ENCODE results near the gene TAPBPL. TPM values are rescaled to one million over a fixed set of nuclear protein-coding genes. Genes with fewer than 3 reads are reported as not detected.

The TAPBPL gene
- polyA plus RNA-seq, 2 donors: 8.9 to 11.9 TPM

DNA sequence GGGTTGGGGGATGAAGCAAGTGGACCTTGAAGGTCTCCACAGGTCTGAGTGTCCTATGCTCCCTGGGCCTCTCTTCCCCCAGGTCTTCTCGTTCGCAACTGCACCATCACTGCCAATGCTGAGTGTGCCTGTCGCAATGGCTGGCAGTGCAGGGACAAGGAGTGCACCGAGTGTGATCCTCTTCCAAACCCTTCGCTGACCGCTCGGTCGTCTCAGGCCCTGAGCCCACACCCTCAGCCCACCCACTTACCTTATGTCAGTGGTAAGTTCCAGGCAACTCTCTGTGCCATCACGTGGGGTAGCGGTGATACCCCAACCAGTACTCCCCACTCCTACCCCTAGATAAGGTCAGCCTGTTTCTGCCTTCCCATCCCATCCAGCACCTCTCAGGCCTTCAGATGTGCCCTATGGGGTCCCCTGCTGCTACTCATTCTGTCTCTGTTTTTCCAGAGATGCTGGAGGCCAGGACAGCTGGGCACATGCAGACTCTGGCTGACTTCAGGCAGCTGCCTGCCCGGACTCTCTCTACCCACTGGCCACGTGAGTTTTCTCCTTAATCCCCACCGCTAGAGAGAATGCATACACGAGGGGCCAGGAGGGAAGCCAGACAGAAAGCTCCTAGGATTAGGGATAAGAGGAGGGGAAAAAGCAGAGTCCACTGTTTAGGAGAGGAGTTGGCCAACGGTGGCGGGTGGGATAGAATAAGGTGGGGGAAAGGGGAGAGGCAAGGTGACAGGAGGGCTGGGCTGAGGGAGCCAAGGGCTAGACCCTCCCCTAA, 1.6 kb upstream of the TAPBPL start:
- no peaks in the 10 kb centered on the region for H3K27me3 ChIP-seq (ENCODE audit: control insufficient read depth in 1 of 2, insufficient read depth in 2 of 2, low read length in 2 of 2)
- no peaks in the 10 kb centered on the region for H3K9me3 ChIP-seq (ENCODE audit: control insufficient read depth in 2 of 2, insufficient read depth in 1 of 2, low read depth in 1 of 2, low read length in 1 of 2)
- WGBS, 2 donors: 67 to 68% methylated on average over 15 to 16 of the region's 16 CpGs
- peaks cover 0 to 11% of the 10 kb centered on the region in 2 donors for H3K36me3 ChIP-seq (ENCODE audit: control insufficient read depth in 2 of 2, insufficient read depth in 2 of 2, low read length in 1 of 2)
- peaks cover 2 to 20% of the 10 kb centered on the region in 2 donors for H3K4me1 ChIP-seq (ENCODE audit: control insufficient read depth in 2 of 2, insufficient read depth in 2 of 2, low read length in 1 of 2)
- H3K4me3 ChIP-seq (ENCODE audit: low read depth in 1 of 2, low read length in 2 of 2): peak overlapping the region; percentile 65 to 82
- H3K27ac ChIP-seq (ENCODE audit: low read depth in 2 of 2, low read length in 1 of 2): peak overlapping the region; percentile 97 to 98

- H3K27ac ChIP-seq (ENCODE audit: low read depth in 2 of 2, low read length in 1 of 2): peak overlapping the region; percentile 97 to 98
- peaks cover 0 to 7% of the 10 kb centered on the region in 2 donors for H3K36me3 ChIP-seq (ENCODE audit: control insufficient read depth in 2 of 2, insufficient read depth in 2 of 2, low read length in 1 of 2)
- H3K4me3 ChIP-seq (ENCODE audit: low read depth in 1 of 2, low read length in 2 of 2): peak overlapping the region; percentile 65 to 82
- WGBS, 2 donors: 2 to 6% methylated on average over 11 of the region's 11 CpGs
- H3K27me3 ChIP-seq (ENCODE audit: control insufficient read depth in 1 of 2, insufficient read depth in 2 of 2, low read length in 2 of 2): no peaks in the 10 kb centered on the region
- H3K9me3 ChIP-seq (ENCODE audit: control insufficient read depth in 2 of 2, insufficient read depth in 1 of 2, low read depth in 1 of 2, low read length in 1 of 2): no peaks in the 10 kb centered on the region
- peaks cover 2 to 20% of the 10 kb centered on the region in 2 donors for H3K4me1 ChIP-seq (ENCODE audit: control insufficient read depth in 2 of 2, insufficient read depth in 2 of 2, low read length in 1 of 2)
Measured at GRCh38 chr12:6450869-6451347, 934 bp upstream of the TAPBPL start.

- 3 to 6% methylated on average over 9 of the region's 9 CpGs for WGBS, 2 donors
- H3K27ac ChIP-seq (ENCODE audit: low read depth in 2 of 2, low read length in 1 of 2): peak overlapping the region; percentile 97 to 98
- no peaks in the 10 kb centered on the region for H3K9me3 ChIP-seq (ENCODE audit: control insufficient read depth in 2 of 2, insufficient read depth in 1 of 2, low read depth in 1 of 2, low read length in 1 of 2)
- peak overlapping the region; percentile 65 to 82 for H3K4me3 ChIP-seq (ENCODE audit: low read depth in 1 of 2, low read length in 2 of 2)
- H3K27me3 ChIP-seq (ENCODE audit: control insufficient read depth in 1 of 2, insufficient read depth in 2 of 2, low read length in 2 of 2): no peaks in the 10 kb centered on the region
- H3K36me3 ChIP-seq (ENCODE audit: control insufficient read depth in 2 of 2, insufficient read depth in 2 of 2, low read length in 1 of 2): peaks cover 0 to 11% of the 10 kb centered on the region in 2 donors
- H3K4me1 ChIP-seq (ENCODE audit: control insufficient read depth in 2 of 2, insufficient read depth in 2 of 2, low read length in 1 of 2): peaks cover 2 to 17% of the 10 kb centered on the region in 2 donors
Measured at GRCh38 chr12:6452245-6452943, 552 bp downstream of the TAPBPL start.

DNA sequence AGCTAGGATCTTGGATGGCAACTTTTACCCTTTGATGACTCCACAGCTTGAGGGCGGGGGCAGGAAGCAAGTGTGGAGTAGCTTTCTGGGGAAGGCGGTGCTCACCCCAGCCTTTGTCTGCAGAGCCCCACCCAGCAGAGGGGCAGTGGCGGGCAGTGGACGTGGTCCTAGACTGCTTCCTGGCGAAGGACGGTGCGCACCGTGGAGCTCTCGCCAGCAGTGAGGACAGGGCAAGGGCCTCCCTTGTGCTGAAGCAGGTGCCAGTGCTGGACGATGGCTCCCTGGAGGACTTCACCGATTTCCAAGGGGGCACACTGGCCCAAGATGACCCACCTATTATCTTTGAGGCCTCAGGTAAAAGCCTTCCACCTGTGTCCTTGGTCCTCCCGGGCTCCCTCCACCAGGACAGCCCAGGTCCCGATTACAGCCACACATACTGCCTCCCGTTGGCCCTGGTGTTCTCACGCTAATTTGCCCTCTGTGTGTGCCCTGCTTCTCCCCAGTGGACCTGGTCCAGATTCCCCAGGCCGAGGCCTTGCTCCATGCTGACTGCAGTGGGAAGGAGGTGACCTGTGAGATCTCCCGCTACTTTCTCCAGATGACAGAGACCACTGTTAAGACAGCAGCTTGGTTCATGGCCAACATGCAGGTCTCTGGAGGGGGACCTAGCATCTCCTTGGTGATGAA, 1.2 kb downstream of the TAPBPL start:
- no peaks in the 10 kb centered on the region for H3K27me3 ChIP-seq (ENCODE audit: control insufficient read depth in 1 of 2, insufficient read depth in 2 of 2, low read length in 2 of 2)
- H3K36me3 ChIP-seq (ENCODE audit: control insufficient read depth in 2 of 2, insufficient read depth in 2 of 2, low read length in 1 of 2): peaks cover 3 to 16% of the 10 kb centered on the region in 2 donors
- H3K4me1 ChIP-seq (ENCODE audit: control insufficient read depth in 2 of 2, insufficient read depth in 2 of 2, low read length in 1 of 2): peaks cover 2 to 17% of the 10 kb centered on the region in 2 donors
- WGBS, 2 donors: 36 to 37% methylated on average over 17 of the region's 17 CpGs
- H3K27ac ChIP-seq (ENCODE audit: low read depth in 2 of 2, low read length in 1 of 2): peak overlapping the region; percentile 97 to 98
- H3K4me3 ChIP-seq (ENCODE audit: low read depth in 1 of 2, low read length in 2 of 2): peak overlapping the region; percentile 65 to 82
- no peaks in the 10 kb centered on the region for H3K9me3 ChIP-seq (ENCODE audit: control insufficient read depth in 2 of 2, insufficient read depth in 1 of 2, low read depth in 1 of 2, low read length in 1 of 2)

- peaks cover 10 to 40% of the 10 kb centered on the region in 2 donors for H3K36me3 ChIP-seq (ENCODE audit: control insufficient read depth in 2 of 2, insufficient read depth in 2 of 2, low read length in 1 of 2)
- 91% methylated on average over 12 of the region's 12 CpGs for WGBS, 2 donors
- H3K4me3 ChIP-seq (ENCODE audit: low read depth in 1 of 2, low read length in 2 of 2): no peak overlapping the region
- H3K27me3 ChIP-seq (ENCODE audit: control insufficient read depth in 1 of 2, insufficient read depth in 2 of 2, low read length in 2 of 2): no peaks in the 10 kb centered on the region
- peaks cover 0 to 4% of the 10 kb centered on the region in 2 donors for H3K4me1 ChIP-seq (ENCODE audit: control insufficient read depth in 2 of 2, insufficient read depth in 2 of 2, low read length in 1 of 2)
- peak overlapping the region in 1 of 2 donors; percentile 3 for H3K27ac ChIP-seq (ENCODE audit: low read depth in 2 of 2, low read length in 1 of 2)
- no peaks in the 10 kb centered on the region for H3K9me3 ChIP-seq (ENCODE audit: control insufficient read depth in 2 of 2, insufficient read depth in 1 of 2, low read depth in 1 of 2, low read length in 1 of 2)
Measured at GRCh38 chr12:6457220-6457945, 5.5 kb downstream of the TAPBPL start.

DNA sequence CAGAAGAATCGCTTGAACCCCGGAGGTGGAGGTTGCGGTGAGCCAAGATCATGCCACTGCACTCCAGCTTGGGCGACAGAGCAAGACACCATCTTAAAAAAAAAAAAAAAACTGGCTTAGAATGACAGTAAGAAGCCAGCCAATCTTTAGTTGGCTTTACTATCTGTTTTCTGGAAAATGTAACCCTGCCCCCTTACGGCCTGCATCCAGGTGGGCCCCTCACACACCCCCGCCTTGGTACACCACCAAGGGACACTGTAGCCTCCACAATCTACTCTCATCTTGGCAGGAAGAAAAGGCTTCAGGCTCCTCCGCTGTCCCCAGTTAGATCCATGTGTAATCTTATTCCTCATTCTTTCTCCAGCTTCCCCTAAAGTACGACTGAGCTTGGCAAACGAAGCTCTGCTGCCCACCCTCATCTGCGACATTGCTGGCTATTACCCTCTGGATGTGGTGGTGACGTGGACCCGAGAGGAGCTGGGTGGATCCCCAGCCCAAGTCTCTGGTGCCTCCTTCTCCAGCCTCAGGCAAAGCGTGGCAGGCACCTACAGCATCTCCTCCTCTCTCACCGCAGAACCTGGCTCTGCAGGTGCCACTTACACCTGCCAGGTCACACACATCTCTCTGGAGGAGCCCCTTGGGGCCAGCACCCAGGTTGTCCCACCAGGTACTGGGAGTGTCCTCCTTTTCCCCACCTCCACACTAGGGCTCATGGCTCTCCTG, 6.6 kb downstream of the TAPBPL start:
- peaks cover 0 to 5% of the 10 kb centered on the region in 2 donors for H3K4me1 ChIP-seq (ENCODE audit: control insufficient read depth in 2 of 2, insufficient read depth in 2 of 2, low read length in 1 of 2)
- H3K36me3 ChIP-seq (ENCODE audit: control insufficient read depth in 2 of 2, insufficient read depth in 2 of 2, low read length in 1 of 2): peaks cover 11 to 46% of the 10 kb centered on the region in 2 donors
- 92 to 93% methylated on average over 14 of the region's 14 CpGs for WGBS, 2 donors

DNA sequence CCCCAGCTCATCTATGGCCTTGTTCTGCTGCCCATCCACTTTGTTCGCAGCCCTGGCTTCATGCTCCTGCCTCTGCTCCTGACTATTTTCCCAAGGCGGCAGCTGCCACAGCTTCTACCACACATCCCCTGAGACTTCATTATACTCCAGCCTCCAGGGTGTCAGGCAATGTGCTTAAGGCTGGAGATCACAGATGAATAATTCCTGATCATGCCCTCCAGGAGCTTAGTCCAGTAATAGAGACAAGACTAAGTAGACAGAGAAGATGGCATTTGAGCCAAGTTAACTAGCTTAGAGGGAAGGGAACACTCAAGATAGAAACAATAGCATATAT, 7.1 kb downstream of the TAPBPL start:
- 97 to 98% methylated on average over 2 of the region's 2 CpGs for WGBS, 2 donors
- Histone ChIP-seq H3K36me3 (ENCODE audit: control insufficient read depth in 2 of 2, insufficient read depth in 2 of 2, low read length in 1 of 2) (peaks cover 11 to 48% of the 10 kb centered on the region in 2 donors), H3K9me3 (ENCODE audit: control insufficient read depth in 2 of 2, insufficient read depth in 1 of 2, low read depth in 1 of 2, low read length in 1 of 2) (no peaks in the 10 kb centered on the region), H3K4me1 (ENCODE audit: control insufficient read depth in 2 of 2, insufficient read depth in 2 of 2, low read length in 1 of 2) (peaks cover 0 to 5% of the 10 kb centered on the region in 2 donors), H3K27ac (ENCODE audit: low read depth in 2 of 2, low read length in 1 of 2) (peak overlapping the region in 1 of 2 donors; percentile 8), H3K27me3 (ENCODE audit: control insufficient read depth in 1 of 2, insufficient read depth in 2 of 2, low read length in 2 of 2) (no peaks in the 10 kb centered on the region), H3K4me3 (ENCODE audit: low read depth in 1 of 2, low read length in 2 of 2) (no peak overlapping the region)

More for the DNA sequence above, 6.6 kb downstream of the TAPBPL start:
- no peaks in the 10 kb centered on the region for H3K27me3 ChIP-seq (ENCODE audit: control insufficient read depth in 1 of 2, insufficient read depth in 2 of 2, low read length in 2 of 2)
- peak overlapping the region in 1 of 2 donors; percentile 8 for H3K27ac ChIP-seq (ENCODE audit: low read depth in 2 of 2, low read length in 1 of 2)
- H3K9me3 ChIP-seq (ENCODE audit: control insufficient read depth in 2 of 2, insufficient read depth in 1 of 2, low read depth in 1 of 2, low read length in 1 of 2): no peaks in the 10 kb centered on the region
- no peak overlapping the region for H3K4me3 ChIP-seq (ENCODE audit: low read depth in 1 of 2, low read length in 2 of 2)

GRCh38 chr12:6460751-6461371, 9.0 kb downstream of the TAPBPL start:
- H3K4me3 ChIP-seq (ENCODE audit: low read depth in 1 of 2, low read length in 2 of 2): no peak overlapping the region
- peaks cover 0 to 5% of the 10 kb centered on the region in 2 donors for H3K4me1 ChIP-seq (ENCODE audit: control insufficient read depth in 2 of 2, insufficient read depth in 2 of 2, low read length in 1 of 2)
- no peaks in the 10 kb centered on the region for H3K27me3 ChIP-seq (ENCODE audit: control insufficient read depth in 1 of 2, insufficient read depth in 2 of 2, low read length in 2 of 2)
- H3K9me3 ChIP-seq (ENCODE audit: control insufficient read depth in 2 of 2, insufficient read depth in 1 of 2, low read depth in 1 of 2, low read length in 1 of 2): no peaks in the 10 kb centered on the region
- H3K27ac ChIP-seq (ENCODE audit: low read depth in 2 of 2, low read length in 1 of 2): peak overlapping the region; percentile 65 to 69
- WGBS, 2 donors: 59 to 68% methylated on average over 10 of the region's 10 CpGs
- peaks cover 11 to 53% of the 10 kb centered on the region in 2 donors for H3K36me3 ChIP-seq (ENCODE audit: control insufficient read depth in 2 of 2, insufficient read depth in 2 of 2, low read length in 1 of 2)
